ENCODE measurements around the gene TEDC1.

Gene TEDC1

GRCh38 chr14:105474483-105475268 is 16.4 kb upstream of the TEDC1 start, which contains the start of gene CRIP2:
TSS of gene CRIP2 (plus strand) at chr14:105474821. CDS start at chr14:105474863, 42 bp downstream.
- DNase-seq, result peak in 2 of 3 donors; percentile 38 to 71

- DNase-seq, result no peak
Observed at GRCh38 chr14:105475269-105476096, 15.6 kb upstream of the TEDC1 start.

GRCh38 chr14:105476097-105476830 is 14.8 kb upstream of the TEDC1 start:
- no peak for DNase-seq

GRCh38 chr14:105476831-105477659 is 14.0 kb upstream of the TEDC1 start:
- DNase-seq, result no peak

GRCh38 chr14:105477660-105478397 is 13.2 kb upstream of the TEDC1 start:
- peak in 1 of 3 donors; percentile 24 for DNase-seq

GRCh38 chr14:105478398-105479251 is 12.4 kb upstream of the TEDC1 start:
- DNase-seq, result no peak

- DNase-seq, result no peak
Observed at GRCh38 chr14:105479431-105480158, 11.5 kb upstream of the TEDC1 start.

- DNase-seq, result no peak
Observed at GRCh38 chr14:105480199-105480746, 10.8 kb upstream of the TEDC1 start.

GRCh38 chr14:105480807-105481801 is 9.9 kb upstream of the TEDC1 start:
- DNase-seq, result peak; percentile 82 to 90 (median 86)

- DNase-seq, result peak; percentile 94 to 95 (median 95)
Observed at GRCh38 chr14:105481886-105482457, 9.1 kb upstream of the TEDC1 start.

- no peak for DNase-seq
Observed at GRCh38 chr14:105482486-105483110, 8.4 kb upstream of the TEDC1 start.

- no peak for DNase-seq
Observed at GRCh38 chr14:105483300-105484068, 7.6 kb upstream of the TEDC1 start.

GRCh38 chr14:105484069-105484996 is 6.7 kb upstream of the TEDC1 start:
- DNase-seq, result peak in 1 of 3 donors; percentile 28

- no peak for DNase-seq
Observed at GRCh38 chr14:105484997-105485393, 6.1 kb upstream of the TEDC1 start.

- peak in 2 of 3 donors; percentile 23 to 46 for DNase-seq
Observed at GRCh38 chr14:105485739-105486162, 5.3 kb upstream of the TEDC1 start.
